ENCODE data around the gene MACF1.

DNA sequence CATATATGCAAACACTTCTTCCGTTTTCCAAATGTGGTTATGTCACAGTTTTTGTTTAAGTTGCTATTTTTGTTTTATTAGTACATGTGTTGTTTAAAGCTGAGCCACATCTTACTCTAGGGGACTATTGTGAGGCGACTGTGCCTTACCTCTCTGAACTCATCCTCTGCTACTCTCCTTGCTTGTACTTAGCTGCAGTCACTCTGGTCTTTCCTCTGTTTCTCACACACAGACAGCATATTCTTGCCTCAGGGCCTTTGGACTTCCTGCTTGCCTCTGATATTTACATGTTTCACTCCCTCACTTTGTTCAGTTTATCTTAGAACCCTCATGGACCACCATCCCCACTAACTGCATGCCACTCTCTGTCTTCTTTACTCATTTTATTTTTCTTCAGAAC is 101.1 kb downstream of the MACF1 start:
- TF ChIP-seq POLR2AphosphoS5 (IDR thresholded peaks at IDR 0.05) (no peak), EP300 (IDR thresholded peaks at IDR 0.05) (no peak)
- TF ChIP-seq, protein P1, sequence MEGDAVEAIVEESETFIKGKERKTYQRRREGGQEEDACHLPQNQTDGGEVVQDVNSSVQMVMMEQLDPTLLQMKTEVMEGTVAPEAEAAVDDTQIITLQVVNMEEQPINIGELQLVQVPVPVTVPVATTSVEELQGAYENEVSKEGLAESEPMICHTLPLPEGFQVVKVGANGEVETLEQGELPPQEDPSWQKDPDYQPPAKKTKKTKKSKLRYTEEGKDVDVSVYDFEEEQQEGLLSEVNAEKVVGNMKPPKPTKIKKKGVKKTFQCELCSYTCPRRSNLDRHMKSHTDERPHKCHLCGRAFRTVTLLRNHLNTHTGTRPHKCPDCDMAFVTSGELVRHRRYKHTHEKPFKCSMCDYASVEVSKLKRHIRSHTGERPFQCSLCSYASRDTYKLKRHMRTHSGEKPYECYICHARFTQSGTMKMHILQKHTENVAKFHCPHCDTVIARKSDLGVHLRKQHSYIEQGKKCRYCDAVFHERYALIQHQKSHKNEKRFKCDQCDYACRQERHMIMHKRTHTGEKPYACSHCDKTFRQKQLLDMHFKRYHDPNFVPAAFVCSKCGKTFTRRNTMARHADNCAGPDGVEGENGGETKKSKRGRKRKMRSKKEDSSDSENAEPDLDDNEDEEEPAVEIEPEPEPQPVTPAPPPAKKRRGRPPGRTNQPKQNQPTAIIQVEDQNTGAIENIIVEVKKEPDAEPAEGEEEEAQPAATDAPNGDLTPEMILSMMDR (IDR thresholded peaks at IDR 0.05) = no peak
